ENCODE results near the gene GABARAPL1. TPM values are rescaled to one million over a fixed set of nuclear protein-coding genes. Genes with fewer than 3 reads are reported as not detected.

GABARAPL1 gene
- total and polyA plus RNA-seq, 11 donors, result 126 to 790 (median 280) TPM

DNA sequence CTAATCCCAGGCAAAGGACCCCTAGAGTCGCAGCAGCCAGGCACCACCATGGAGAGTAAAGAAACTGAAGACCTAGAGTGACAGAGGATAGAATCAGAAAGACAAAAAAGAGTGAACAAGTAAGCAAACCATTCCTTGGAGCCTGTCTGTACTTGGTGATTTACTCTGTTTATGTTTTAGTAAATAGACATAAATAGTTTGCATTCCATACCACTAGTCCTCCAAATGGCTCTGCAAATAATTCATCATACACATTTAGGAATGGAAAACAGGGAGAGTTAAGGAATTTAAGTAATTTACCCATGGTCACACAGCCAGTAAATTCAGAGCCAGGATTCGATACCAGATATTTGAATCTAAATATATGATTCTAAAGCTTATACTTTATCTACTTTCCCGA, 43.6 kb upstream of the GABARAPL1 start:
- Histone ChIP-seq H3K4me3 (no peak overlapping the region), H3K27ac (no peak overlapping the region), H3K9me3 (no peaks in the 10 kb centered on the region), H3K36me3 (no peaks in the 10 kb centered on the region), H3K27me3 (no peaks in the 10 kb centered on the region), H3K4me1 (peaks cover 0 to 25% (median 0%) of the 10 kb centered on the region in 12 donors)
- no peak for DNase-seq
- TF ChIP-seq POLR2A (IDR thresholded peaks at IDR 0.05), result no peak
- TF ChIP-seq, protein P1, sequence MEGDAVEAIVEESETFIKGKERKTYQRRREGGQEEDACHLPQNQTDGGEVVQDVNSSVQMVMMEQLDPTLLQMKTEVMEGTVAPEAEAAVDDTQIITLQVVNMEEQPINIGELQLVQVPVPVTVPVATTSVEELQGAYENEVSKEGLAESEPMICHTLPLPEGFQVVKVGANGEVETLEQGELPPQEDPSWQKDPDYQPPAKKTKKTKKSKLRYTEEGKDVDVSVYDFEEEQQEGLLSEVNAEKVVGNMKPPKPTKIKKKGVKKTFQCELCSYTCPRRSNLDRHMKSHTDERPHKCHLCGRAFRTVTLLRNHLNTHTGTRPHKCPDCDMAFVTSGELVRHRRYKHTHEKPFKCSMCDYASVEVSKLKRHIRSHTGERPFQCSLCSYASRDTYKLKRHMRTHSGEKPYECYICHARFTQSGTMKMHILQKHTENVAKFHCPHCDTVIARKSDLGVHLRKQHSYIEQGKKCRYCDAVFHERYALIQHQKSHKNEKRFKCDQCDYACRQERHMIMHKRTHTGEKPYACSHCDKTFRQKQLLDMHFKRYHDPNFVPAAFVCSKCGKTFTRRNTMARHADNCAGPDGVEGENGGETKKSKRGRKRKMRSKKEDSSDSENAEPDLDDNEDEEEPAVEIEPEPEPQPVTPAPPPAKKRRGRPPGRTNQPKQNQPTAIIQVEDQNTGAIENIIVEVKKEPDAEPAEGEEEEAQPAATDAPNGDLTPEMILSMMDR (IDR thresholded peaks at IDR 0.05), result no peak
- ATAC-seq, result no peak
- 80 to 86% (median 83%) methylated on average over 3 of the region's 3 CpGs for WGBS, 4 donors
- intact Hi-C loops (cut with DNase I), result no loop called here

DNA sequence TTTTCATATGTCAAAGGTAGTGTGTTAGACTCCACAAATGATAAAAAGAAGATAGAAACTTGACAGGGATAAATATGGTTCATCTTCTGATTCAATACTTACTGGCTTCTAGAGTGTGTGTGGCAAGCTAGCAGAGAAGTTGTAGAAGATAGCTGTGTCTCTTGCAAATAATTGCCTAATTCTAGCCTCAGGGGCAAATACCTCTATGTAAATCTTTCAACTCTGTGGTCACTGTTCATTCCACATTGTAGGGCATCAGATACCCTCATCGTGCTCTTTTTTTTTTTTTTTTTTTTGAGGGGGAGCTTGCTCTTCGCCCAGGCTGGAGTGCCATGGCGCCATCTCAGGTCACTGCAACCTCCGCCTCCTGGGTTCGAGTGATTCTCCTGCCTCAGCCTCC, 42.5 kb upstream of the GABARAPL1 start:
- WGBS, 4 donors, result 88 to 97% (median 91%) methylated on average over 5 of the region's 5 CpGs
- TF ChIP-seq, protein P1 (IDR thresholded peaks at IDR 0.05), result no peak
- TF ChIP-seq POLR2A (IDR thresholded peaks at IDR 0.05), result no peak
- Histone ChIP-seq H3K9me3 (no peaks in the 10 kb centered on the region), H3K36me3 (no peaks in the 10 kb centered on the region), H3K4me3 (no peak overlapping the region), H3K4me1 (peaks cover 0 to 25% (median 0%) of the 10 kb centered on the region in 12 donors), H3K27ac (no peak overlapping the region), H3K27me3 (no peaks in the 10 kb centered on the region)
- DNase-seq (no peak), ATAC-seq (no peak)
- intact Hi-C loops (cut with DNase I), result no loop called here

DNA sequence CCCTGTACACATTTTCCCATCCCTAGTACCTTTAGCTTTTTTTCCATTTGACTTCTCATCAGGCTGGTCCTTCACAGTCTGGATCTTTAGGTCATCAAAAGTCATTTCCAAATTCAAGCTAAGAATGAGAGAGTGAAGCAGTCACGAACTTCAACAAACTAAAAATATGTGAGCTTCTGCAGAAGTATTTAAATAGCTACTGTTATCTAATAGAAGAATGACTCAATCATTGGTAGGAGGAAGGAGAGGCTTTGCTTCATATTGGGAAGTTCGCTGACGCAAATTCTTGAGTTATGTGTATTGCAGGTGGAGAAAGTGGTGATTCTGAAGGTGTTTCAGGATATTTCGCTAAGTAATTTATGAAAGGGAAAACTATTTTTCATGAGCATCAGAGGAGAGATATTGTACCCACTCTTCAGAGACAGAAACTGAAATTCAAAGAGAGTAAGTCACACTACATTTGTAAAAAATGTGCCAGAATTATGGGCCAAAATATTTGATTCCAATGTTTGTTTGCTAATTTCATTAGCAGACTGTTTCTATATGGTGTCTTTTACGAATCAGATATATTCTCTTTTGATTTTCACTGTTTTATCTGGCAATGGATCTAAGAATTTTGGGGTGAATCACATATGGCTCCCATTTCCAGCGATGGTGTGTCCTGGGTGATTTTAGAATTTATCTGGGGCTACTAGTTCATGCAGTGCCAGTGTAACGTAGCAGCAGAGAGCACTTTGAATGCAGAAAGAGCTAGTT, 40.5 kb upstream of the GABARAPL1 start, which contains the start of gene OLR1:
Gene OLR1 (minus strand): TSS at position 160 of the 756 bp plus-strand sequence. CDS start 55 bp downstream, at position 105.
- TF ChIP-seq, protein P1 (IDR thresholded peaks at IDR 0.05), result no peak
- TF ChIP-seq POLR2A (IDR thresholded peaks at IDR 0.05), result no peak
- peaks cover 0 to 14% (median 0%) of the 10 kb centered on the region in 12 donors for H3K4me1 ChIP-seq
- H3K27me3 ChIP-seq, result peaks cover 0 to 14% (median 0%) of the 10 kb centered on the region in 9 donors
- H3K4me3 ChIP-seq, result no peak within 1 kb of the TSS
- ATAC-seq, result no peak
- 65 to 69% (median 67%) methylated on average over 7 of the region's 7 CpGs for WGBS, 4 donors
- H3K9me3 ChIP-seq, result no peaks in the 10 kb centered on the region
- H3K36me3 ChIP-seq, result no peaks in the 10 kb centered on the region
- intact Hi-C loops (cut with DNase I), result no loop called here
- no peak within 1 kb of the TSS for H3K27ac ChIP-seq
- no peak for DNase-seq

DNA sequence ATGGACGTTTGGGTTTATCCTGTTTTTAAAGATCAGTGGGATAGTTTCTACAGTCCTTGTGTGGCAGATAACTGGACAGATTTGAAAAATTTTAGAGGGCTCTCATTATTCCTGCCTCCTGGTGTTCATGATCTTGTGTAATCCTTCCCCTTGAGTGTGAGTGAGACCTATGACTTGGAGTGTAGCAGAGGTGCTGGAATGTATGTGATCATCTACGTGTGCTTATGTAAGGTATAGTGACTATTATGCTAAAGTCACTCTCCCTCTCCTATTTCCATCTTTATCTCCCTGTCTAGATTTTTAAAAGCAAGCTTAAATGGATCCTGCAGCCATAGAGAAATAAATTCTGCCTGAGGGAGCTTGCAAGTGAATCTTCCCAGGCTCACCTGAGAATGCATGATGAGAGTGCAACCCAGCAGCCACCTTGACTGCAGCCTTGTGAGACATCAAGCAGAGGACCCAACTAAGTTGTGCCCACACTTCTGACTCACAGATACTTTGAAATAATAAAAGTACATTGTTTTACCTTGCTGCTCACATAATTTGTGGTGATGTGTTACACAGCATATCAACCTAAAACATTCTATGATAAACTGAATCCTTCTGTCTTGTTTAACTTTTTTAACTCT, 37.6 kb upstream of the GABARAPL1 start:
- ATAC-seq (no peak), DNase-seq (no peak)
- intact Hi-C loops (cut with DNase I), result no loop called here
- no peak for TF ChIP-seq POLR2A (IDR thresholded peaks at IDR 0.05)
- TF ChIP-seq, protein P1 (IDR thresholded peaks at IDR 0.05), result no peak
- Histone ChIP-seq H3K27ac (no peak overlapping the region), H3K9me3 (no peaks in the 10 kb centered on the region), H3K4me1 (peaks cover 0 to 10% (median 0%) of the 10 kb centered on the region in 12 donors), H3K27me3 (peaks cover 0 to 23% (median 0%) of the 10 kb centered on the region in 9 donors), H3K36me3 (no peaks in the 10 kb centered on the region), H3K4me3 (no peak overlapping the region)
- WGBS, 4 donors, result 64 to 70% (median 68%) methylated on average over 2 of the region's 2 CpGs

Data from heart left ventricle (tissue), 16 donors.